HCT116 (cell line): ENCODE data around the gene SALL3. TPM values are rescaled to one million over a fixed set of nuclear protein-coding genes. Genes with fewer than 3 reads are reported as not detected.

Source experiments
- ATAC-seq: fragments of 200-7000 bp; cut with Tn5 transposase; 2 replicates; pipeline ENCODE4 v1.9.1; 2020; ENCODE audit warnings: mild to moderate bottlenecking, moderate library complexity
- BruUV-seq: library from RNA; stranded (reverse); fragments of 400-500 nt; replicated peaks from 2 replicates; lab custom pipeline; 2021; lab: Mats Ljungman, UMichigan
- CTCF ChIA-PET: fragments of 300-600 bp; sonication (Branson Sonifier 250); formaldehyde crosslinking; loops from one replicate; lab custom pipeline; 2021; ENCODE audit warnings: antibody characterized with exemption; lab: Charles Lee
- POLR2A ChIA-PET: fragments of 300-600, 350-600 bp; sonication (Branson Sonifier 250); formaldehyde crosslinking; loops from one replicate; lab custom pipeline; 2021; ENCODE audit warnings: antibody characterized with exemption; lab: Charles Lee
- RAD21 ChIA-PET, 2 experiments: fragments of 300-600 bp; sonication (Branson Sonifier 250); formaldehyde crosslinking; loops; one replicate each; lab custom pipeline; 2023; ENCODE audit warnings: low total read pairs in 2 of 2; ENCODE audit not compliant: uncharacterized antibody in 2 of 2, unreplicated experiment in 2 of 2, low non-redundant PET in 1 of 2; lab: Charles Lee
- DNase-seq: peaks from one replicate; pipeline ENCODE4 v3.0.0-alpha.2; 2010; ENCODE audit warnings: low read depth, low spot score
- H2AFZ ChIP-seq: fragments of 200-600 bp; shearing (Covaris generic), sonication (generic); 2 replicates; pipeline ENCODE4 v1.6.1; 2017; ENCODE audit warnings: low read depth, mixed run types, mixed read lengths, antibody characterized with exemption, low read length; ENCODE audit not compliant: poor library complexity, severe bottlenecking
- H3K27ac ChIP-seq: 2 replicates; pipeline ENCODE4 v1.5.1; 2012; ENCODE audit warnings: low read depth, low read length
- H3K27me3 ChIP-seq: fragments of 200-600 bp; sonication (generic); 2 replicates; pipeline ENCODE4 v1.6.1; 2016; ENCODE audit warnings: mixed run types, low read length, mixed read lengths; ENCODE audit not compliant: insufficient read depth
- H3K36me3 ChIP-seq, 2 experiments: fragments of 200-500 bp in 1 of 2; fragments of 200-600 bp in 1 of 2; sonication (Bioruptor generic) in 1 of 2; sonication (generic) in 1 of 2; 2 replicates each; pipeline versions ENCODE4 v1.5.1 to v1.6.1; 2014 to 2016; ENCODE audit warnings: low read length in 2 of 2, inconsistent platforms in 1 of 2, mixed read lengths in 1 of 2, mixed run types in 1 of 2; ENCODE audit not compliant: insufficient read depth in 2 of 2, control insufficient read depth in 1 of 2
- H3K4me1 ChIP-seq, 2 experiments: fragments of 200-600 bp in 1 of 2; sonication (generic) in 1 of 2; 2 replicates each; pipeline versions ENCODE4 v1.5.1 to v1.6.1; 2012 to 2017; ENCODE audit warnings: low read length in 2 of 2, inconsistent platforms in 1 of 2, mild to moderate bottlenecking in 1 of 2, mixed read lengths in 1 of 2, mixed run types in 1 of 2, moderate library complexity in 1 of 2; ENCODE audit not compliant: insufficient read depth in 2 of 2, control insufficient read depth in 1 of 2
- H3K4me2 ChIP-seq: fragments of 200-600 bp; sonication (generic); 2 replicates; pipeline ENCODE4 v1.6.1; 2017; ENCODE audit warnings: mixed run types, low read length, mixed read lengths
- H3K4me3 ChIP-seq, 2 experiments: fragments of 200-600 bp in 1 of 2; sonication (generic) in 1 of 2; replicated peaks in 1 of 2; 2 replicates each; pipeline ENCODE4 v1.5.1; 2011 to 2016; ENCODE audit warnings: low read length in 2 of 2, control low read depth in 1 of 2, low read depth in 1 of 2, mild to moderate bottlenecking in 1 of 2, mixed read lengths in 1 of 2, mixed run types in 1 of 2
- H3K79me2 ChIP-seq: fragments of 200-600 bp; sonication (generic); 2 replicates; pipeline ENCODE4 v1.6.1; 2017; ENCODE audit warnings: mild to moderate bottlenecking, mixed run types, low read length, moderate library complexity, mixed read lengths; ENCODE audit not compliant: insufficient read depth
- H3K9ac ChIP-seq: fragments of 200-600 bp; sonication (generic); 2 replicates; pipeline ENCODE4 v1.6.1; 2016; ENCODE audit warnings: low read length, mixed read lengths
- H3K9me2 ChIP-seq: fragments of 200-600 bp; sonication (generic), shearing (Covaris generic); 2 replicates; pipeline ENCODE4 v1.6.1; 2017; ENCODE audit warnings: mixed run types, mild to moderate bottlenecking, moderate library complexity; ENCODE audit not compliant: insufficient read depth
- H3K9me3 ChIP-seq, 2 experiments: fragments of 200-500 bp in 1 of 2; fragments of 200-600 bp in 1 of 2; sonication (Bioruptor generic) in 1 of 2; sonication (generic) in 1 of 2; 2 replicates each; pipeline ENCODE4 v1.6.1; 2014 to 2017; ENCODE audit warnings: low read length in 2 of 2, mixed read lengths in 2 of 2, inconsistent platforms in 1 of 2, low read depth in 1 of 2, mild to moderate bottlenecking in 1 of 2, mixed run types in 1 of 2, moderate library complexity in 1 of 2; ENCODE audit not compliant: control insufficient read depth in 1 of 2, insufficient read depth in 1 of 2
- H4K20me1 ChIP-seq: fragments of 200-600 bp; sonication (generic), shearing (Covaris generic); 2 replicates; pipeline ENCODE4 v1.6.1; 2017; ENCODE audit warnings: mixed run types, mild to moderate bottlenecking, moderate library complexity; ENCODE audit not compliant: insufficient read depth
- ATF3 ChIP-seq: IDR thresholded peaks from 2 replicates; pipeline ENCODE4 v1.6.1; 2012
- CEBPB ChIP-seq: IDR thresholded peaks from 2 replicates; pipeline ENCODE4 v1.6.1; 2012; ENCODE audit warnings: low read depth
- ELF1 ChIP-seq: IDR thresholded peaks from 2 replicates; pipeline ENCODE4 v1.6.1; 2012; ENCODE audit warnings: low read depth, borderline replicate concordance
- EZH2 ChIP-seq: fragments of 200-600 bp; sonication (generic); IDR thresholded peaks from 2 replicates; pipeline ENCODE4 v1.6.1; 2017; ENCODE audit warnings: antibody characterized with exemption, mixed run types
- EZH2phosphoT487 ChIP-seq: fragments of 200-600 bp; IDR thresholded peaks from 2 replicates; pipeline ENCODE4 v1.6.1; 2018; ENCODE audit warnings: antibody characterized with exemption, borderline replicate concordance
- FOSL1 ChIP-seq: IDR thresholded peaks from 2 replicates; pipeline ENCODE4 v1.6.1; 2012; ENCODE audit warnings: low read depth
- JUND ChIP-seq: IDR thresholded peaks from 2 replicates; pipeline ENCODE4 v1.6.1; 2012
- REST ChIP-seq: IDR thresholded peaks from 2 replicates; pipeline ENCODE4 v1.6.1; 2012; ENCODE audit warnings: low read depth
- SIN3A ChIP-seq: IDR thresholded peaks from 2 replicates; pipeline ENCODE4 v1.6.1; 2012; ENCODE audit warnings: low read depth
- SP1 ChIP-seq: IDR thresholded peaks from 2 replicates; pipeline ENCODE4 v1.6.1; 2012; ENCODE audit warnings: low read depth
- SRF ChIP-seq: IDR thresholded peaks from 2 replicates; pipeline ENCODE4 v1.6.1; 2012; ENCODE audit warnings: low read depth
- TCF7L2 ChIP-seq: IDR thresholded peaks from 2 replicates; pipeline ENCODE4 v1.7.0; 2011; ENCODE audit warnings: borderline replicate concordance, inconsistent platforms; ENCODE audit not compliant: insufficient read depth, insufficient read length; ENCODE audit errors: extremely low read depth
- ZBTB33 ChIP-seq: IDR thresholded peaks from 2 replicates; pipeline ENCODE4 v1.6.1; 2011; ENCODE audit warnings: mild to moderate bottlenecking, low read length, moderate library complexity; ENCODE audit not compliant: insufficient replicate concordance; ENCODE audit errors: extremely low read depth
- ZFX ChIP-seq: fragments of 450-650 bp; IDR thresholded peaks from 2 replicates; pipeline ENCODE4 v1.6.1; 2017
- ZNF274 ChIP-seq: fragments of 200-500 bp; sonication (Bioruptor generic); IDR thresholded peaks from 2 replicates; pipeline ENCODE4 v1.6.1; 2014; ENCODE audit warnings: mild to moderate bottlenecking, low read depth, low read length, inconsistent platforms
- intact Hi-C: fragments of 100-400 bp; cut with micrococcal nuclease; formaldehyde crosslinking; loops from 2 replicates; pipeline ENCODE4 v1.10.0; 2022
- total RNA-seq: library from RNA; stranded (reverse); gene quantifications from one replicate; pipeline ENCODE4 v1.2.1, GENCODE V29; 2021; ENCODE audit not compliant: unreplicated experiment

The SALL3 gene
- total RNA-seq, 1 experiment from 2014 or later, result not detected

- no peaks in the 10 kb centered on the region for H3K4me1 ChIP-seq
- TF ChIP-seq EZH2 (no peak), ZBTB33 (no peak), ZNF274 (no peak), FOSL1 (no peak), SRF (no peak)
- ATAC-seq, result no peak
- no peaks in the 10 kb centered on the region for H3K9me3 ChIP-seq
- H3K4me3 ChIP-seq, result no peak overlapping the region
- H3K27ac ChIP-seq, result no peak overlapping the region
- H3K79me2 ChIP-seq, result no peaks in the 10 kb centered on the region
- DNase-seq, result no peak
- peaks cover 67% of the 10 kb centered on the region for H3K27me3 ChIP-seq
- ChIA-PET POLR2A (no interaction called here), CTCF (no interaction called here), RAD21 (no interaction called here)
- intact Hi-C loops, result no loop called here
- BruUV-seq, result no TSS peak
- no peak overlapping the region for H3K9ac ChIP-seq
- no peak overlapping the region for H3K4me2 ChIP-seq
- H4K20me1 ChIP-seq, result no peaks in the 10 kb centered on the region
- no peaks in the 10 kb centered on the region for H3K36me3 ChIP-seq
- H3K9me2 ChIP-seq, result no peaks in the 10 kb centered on the region
- H2AFZ ChIP-seq, result no peak overlapping the region
Observed at GRCh38 chr18:79013869-79014268, 34.3 kb downstream of the SALL3 start.

- RAD21 ChIA-PET, result no interaction called here
- H3K4me1 ChIP-seq, result no peaks in the 10 kb centered on the region
- POLR2A ChIA-PET, result no interaction called here
- H3K4me3 ChIP-seq, result no peak overlapping the region
- no peak overlapping the region for H3K4me2 ChIP-seq
- no peaks in the 10 kb centered on the region for H4K20me1 ChIP-seq
- H3K9me3 ChIP-seq, result no peaks in the 10 kb centered on the region
- no peak overlapping the region for H3K27ac ChIP-seq
- no peaks in the 10 kb centered on the region for H3K9me2 ChIP-seq
- H3K79me2 ChIP-seq, result no peaks in the 10 kb centered on the region
- H3K27me3 ChIP-seq, result peaks cover 22% of the 10 kb centered on the region
- DNase-seq, result no peak
- H3K9ac ChIP-seq, result no peak overlapping the region
- ATAC-seq, result no peak
- H3K36me3 ChIP-seq, result no peaks in the 10 kb centered on the region
- H2AFZ ChIP-seq, result no peak overlapping the region
- intact Hi-C loops, result no loop called here
- no TSS peak for BruUV-seq
- CTCF ChIA-PET, result no interaction called here
- TF ChIP-seq JUND (no peak), SIN3A (no peak), ATF3 (no peak), SP1 (no peak), CEBPB (no peak), ELF1 (no peak), ZFX (no peak), EZH2phosphoT487 (no peak), REST (no peak), TCF7L2 (no peak)
Observed at GRCh38 chr18:79018911-79019310, 39.3 kb downstream of the SALL3 start.
